ENCODE results near the gene ZNF697. TPM values are rescaled to one million over a fixed set of nuclear protein-coding genes. Genes with fewer than 3 reads are reported as not detected.

Gene ZNF697
- total RNA-seq, 1 donor from 2014 or later, result 9.4 TPM

DNA sequence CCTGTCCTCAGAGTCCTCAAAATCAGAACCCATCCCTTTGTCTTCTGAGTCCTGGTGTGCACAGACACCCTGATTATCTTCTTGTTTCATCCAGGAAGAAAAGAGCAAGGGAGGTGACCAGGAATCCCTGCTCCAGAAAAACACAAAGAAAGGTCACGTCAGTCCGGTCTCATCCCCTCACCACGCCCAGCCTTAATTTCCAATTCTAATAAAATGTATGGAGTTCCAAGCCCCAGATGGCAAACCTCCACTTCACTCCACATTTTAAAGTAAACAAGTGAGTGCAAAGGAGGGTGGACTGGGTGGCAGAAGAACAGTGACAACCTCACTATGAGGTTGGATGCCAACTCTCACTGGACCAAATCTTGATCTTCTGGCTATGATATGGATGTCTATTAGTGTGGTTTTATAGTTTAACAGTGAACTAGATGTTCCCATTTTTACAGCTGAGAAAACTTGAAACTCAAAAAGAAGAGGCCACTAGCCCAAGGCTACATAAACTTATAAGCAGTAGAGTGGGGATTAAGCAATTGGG lies 22.0 kb downstream of the ZNF697 start:
- no peak for DNase-seq
- Histone ChIP-seq H3K27me3 (ENCODE audit: low read depth) (no peaks in the 10 kb centered on the region), H3K4me3 (no peak overlapping the region), H3K9me3 (replicated peaks) (no peaks in the 10 kb centered on the region), H3K4me1 (peaks cover 58% of the 10 kb centered on the region), H3K36me3 (peaks cover 33% of the 10 kb centered on the region), H3K27ac (replicated peaks) (peak overlapping the region; percentile 83)
- intact Hi-C loops (cut with micrococcal nuclease), result no loop called here
- TF ChIP-seq, protein P1, sequence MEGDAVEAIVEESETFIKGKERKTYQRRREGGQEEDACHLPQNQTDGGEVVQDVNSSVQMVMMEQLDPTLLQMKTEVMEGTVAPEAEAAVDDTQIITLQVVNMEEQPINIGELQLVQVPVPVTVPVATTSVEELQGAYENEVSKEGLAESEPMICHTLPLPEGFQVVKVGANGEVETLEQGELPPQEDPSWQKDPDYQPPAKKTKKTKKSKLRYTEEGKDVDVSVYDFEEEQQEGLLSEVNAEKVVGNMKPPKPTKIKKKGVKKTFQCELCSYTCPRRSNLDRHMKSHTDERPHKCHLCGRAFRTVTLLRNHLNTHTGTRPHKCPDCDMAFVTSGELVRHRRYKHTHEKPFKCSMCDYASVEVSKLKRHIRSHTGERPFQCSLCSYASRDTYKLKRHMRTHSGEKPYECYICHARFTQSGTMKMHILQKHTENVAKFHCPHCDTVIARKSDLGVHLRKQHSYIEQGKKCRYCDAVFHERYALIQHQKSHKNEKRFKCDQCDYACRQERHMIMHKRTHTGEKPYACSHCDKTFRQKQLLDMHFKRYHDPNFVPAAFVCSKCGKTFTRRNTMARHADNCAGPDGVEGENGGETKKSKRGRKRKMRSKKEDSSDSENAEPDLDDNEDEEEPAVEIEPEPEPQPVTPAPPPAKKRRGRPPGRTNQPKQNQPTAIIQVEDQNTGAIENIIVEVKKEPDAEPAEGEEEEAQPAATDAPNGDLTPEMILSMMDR (IDR thresholded peaks at IDR 0.05; ENCODE audit: borderline replicate concordance), result no peak

DNA sequence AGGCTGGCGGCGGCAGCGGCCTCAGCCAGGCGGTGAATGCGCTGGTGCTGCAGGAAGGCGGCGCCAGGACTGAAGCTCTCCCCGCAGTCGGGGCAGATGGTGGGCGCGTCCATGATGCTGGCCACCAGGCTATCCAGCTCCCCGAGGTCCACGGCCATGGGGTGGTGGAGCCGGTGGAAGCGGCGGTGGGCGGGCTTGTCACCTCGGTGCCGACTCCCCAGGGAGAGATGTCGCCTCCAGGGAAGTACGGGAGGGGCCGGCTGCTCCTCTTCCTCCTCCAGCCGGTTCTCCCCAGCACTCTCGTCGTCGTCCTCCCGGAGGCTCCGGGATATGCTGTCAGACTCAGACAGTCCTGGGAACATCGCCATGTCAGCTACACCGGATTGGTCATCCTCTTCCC lies 24.4 kb downstream of the ZNF697 start:
- DNase-seq, result no peak
- Histone ChIP-seq H3K4me1 (peaks cover 44% of the 10 kb centered on the region), H3K27me3 (ENCODE audit: low read depth) (no peaks in the 10 kb centered on the region), H3K9me3 (replicated peaks) (no peaks in the 10 kb centered on the region), H3K36me3 (peaks cover 33% of the 10 kb centered on the region), H3K4me3 (no peak overlapping the region), H3K27ac (replicated peaks) (no peak overlapping the region)
- intact Hi-C loops (cut with micrococcal nuclease), result no loop called here
- TF ChIP-seq, protein P1 (IDR thresholded peaks at IDR 0.05; ENCODE audit: borderline replicate concordance), result no peak

DNA sequence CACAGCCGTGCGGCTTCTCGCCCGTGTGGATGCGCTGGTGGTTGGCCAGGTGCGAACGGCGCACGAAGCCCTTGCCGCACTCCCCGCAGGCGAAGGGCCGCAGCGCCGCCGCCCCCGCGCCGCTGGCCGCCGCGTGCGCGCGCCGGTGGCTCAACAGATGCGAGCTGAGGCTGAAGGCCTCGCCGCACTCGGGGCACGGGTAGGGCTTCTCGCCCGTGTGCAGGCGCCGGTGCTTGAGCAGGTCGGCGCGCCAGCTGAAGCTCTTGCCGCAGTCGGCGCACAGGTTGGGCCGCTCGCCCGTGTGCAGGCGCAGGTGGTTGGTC lies 24.9 kb downstream of the ZNF697 start:
- Histone ChIP-seq H3K36me3 (peaks cover 33% of the 10 kb centered on the region), H3K4me3 (no peak overlapping the region), H3K4me1 (peaks cover 44% of the 10 kb centered on the region), H3K27me3 (ENCODE audit: low read depth) (no peaks in the 10 kb centered on the region), H3K9me3 (replicated peaks) (no peaks in the 10 kb centered on the region), H3K27ac (replicated peaks) (no peak overlapping the region)
- intact Hi-C loops (cut with micrococcal nuclease), result no loop called here
- DNase-seq, result no peak
- TF ChIP-seq, protein P1 (IDR thresholded peaks at IDR 0.05; ENCODE audit: borderline replicate concordance), result no peak

DNA sequence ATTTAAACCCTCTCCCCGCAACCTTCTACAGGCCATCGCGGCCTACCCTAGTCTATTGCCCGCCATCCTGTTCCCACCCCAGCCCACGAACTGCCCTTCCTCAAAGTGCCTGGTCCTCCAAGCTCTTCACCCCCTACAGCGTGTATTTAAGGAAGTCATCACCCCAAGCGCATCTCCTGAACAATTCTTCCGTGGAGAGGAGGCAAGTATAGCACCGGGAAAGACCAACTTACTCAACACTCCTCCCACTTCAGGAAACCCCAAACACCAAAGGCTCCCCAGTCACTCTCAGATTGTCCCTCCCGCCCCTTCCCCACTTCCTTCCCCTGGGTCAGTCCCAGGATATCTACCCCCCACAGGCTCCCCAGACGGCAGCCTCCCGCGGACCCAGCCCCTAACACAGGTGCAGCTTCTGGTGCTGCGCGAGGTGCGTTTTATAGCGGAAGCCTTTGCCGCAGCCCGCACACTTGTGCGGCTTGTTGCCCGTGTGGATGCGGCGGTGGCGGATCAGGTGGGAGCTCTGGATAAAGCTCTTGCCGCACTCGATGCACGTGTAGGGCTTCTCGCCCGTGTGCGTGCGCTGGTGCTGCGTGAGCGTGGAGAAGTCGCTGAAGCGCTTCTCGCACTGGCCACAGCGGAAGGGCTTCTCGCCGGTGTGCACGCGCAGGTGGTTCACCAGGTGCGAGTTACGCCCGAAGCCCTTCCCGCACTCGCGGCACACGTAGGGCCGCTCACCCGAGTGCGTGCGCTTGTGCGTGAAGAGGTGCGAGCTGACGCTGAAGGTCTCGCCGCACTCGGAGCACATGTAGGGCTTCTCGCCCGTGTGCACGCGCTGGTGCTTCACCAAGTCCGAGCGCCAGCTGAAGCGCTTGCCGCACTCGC lies 25.5 kb downstream of the ZNF697 start:
- Histone ChIP-seq H3K4me1 (peaks cover 44% of the 10 kb centered on the region), H3K36me3 (peaks cover 33% of the 10 kb centered on the region), H3K9me3 (replicated peaks) (no peaks in the 10 kb centered on the region), H3K27ac (replicated peaks) (no peak overlapping the region), H3K27me3 (ENCODE audit: low read depth) (no peaks in the 10 kb centered on the region), H3K4me3 (no peak overlapping the region)
- TF ChIP-seq, protein P1 (IDR thresholded peaks at IDR 0.05; ENCODE audit: borderline replicate concordance), result no peak
- intact Hi-C loops (cut with micrococcal nuclease), result no loop called here
- DNase-seq, result no peak

DNA sequence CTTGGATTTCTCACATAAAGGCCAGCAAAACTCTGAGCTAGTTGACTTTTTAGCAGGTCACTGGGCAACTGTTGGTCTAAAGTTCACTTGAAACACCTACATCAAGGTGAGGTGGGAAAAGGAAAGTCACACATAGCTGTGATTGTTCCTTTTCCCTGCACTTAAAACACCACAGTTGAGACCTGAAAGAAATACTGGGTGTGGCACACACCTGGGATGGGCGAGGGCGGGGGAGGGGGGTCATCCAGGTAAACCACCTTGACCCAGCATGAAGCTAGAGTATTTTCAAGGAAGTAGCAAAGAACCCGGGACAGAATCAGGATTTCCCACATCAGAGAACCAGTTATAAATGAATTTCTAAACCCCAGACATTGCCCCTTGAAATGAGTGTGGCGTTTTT lies 26.4 kb downstream of the ZNF697 start:
- peaks cover 33% of the 10 kb centered on the region for H3K36me3 ChIP-seq
- H3K27me3 ChIP-seq (ENCODE audit: low read depth), result no peaks in the 10 kb centered on the region
- TF ChIP-seq, protein P1 (IDR thresholded peaks at IDR 0.05; ENCODE audit: borderline replicate concordance), result no peak
- H3K4me1 ChIP-seq, result peaks cover 41% of the 10 kb centered on the region
- H3K27ac ChIP-seq (replicated peaks), result no peak overlapping the region
- no peaks in the 10 kb centered on the region for H3K9me3 ChIP-seq (replicated peaks)
- intact Hi-C loops (cut with micrococcal nuclease), result no loop called here
- no peak overlapping the region for H3K4me3 ChIP-seq
- DNase-seq, result no peak

Measured in left ventricle myocardium inferior (tissue), 1 donor.